ENCODE measurements around the gene COX4I1.

The COX4I1 gene

GRCh38 chr16:85829751-85830445 is 30.4 kb downstream of the COX4I1 start:
- H3K4me3 ChIP-seq (ENCODE audit: low read length): no peak overlapping the region
- no peak for TF ChIP-seq CTCF (conservative IDR thresholded peaks at IDR 0.05; ENCODE audit: low read length)
- no peak for DNase-seq (ENCODE audit: low read depth)

- no peak overlapping the region for H3K4me3 ChIP-seq (ENCODE audit: low read length)
- no peak for DNase-seq (ENCODE audit: low read depth)
- no peak for TF ChIP-seq CTCF (conservative IDR thresholded peaks at IDR 0.05; ENCODE audit: low read length)
Observed at GRCh38 chr16:85830821-85831220, 31.3 kb downstream of the COX4I1 start.

GRCh38 chr16:85832570-85833218 is 33.2 kb downstream of the COX4I1 start:
- no peak overlapping the region for H3K4me3 ChIP-seq (ENCODE audit: low read length)
- DNase-seq (ENCODE audit: low read depth): no peak
- no peak for TF ChIP-seq CTCF (conservative IDR thresholded peaks at IDR 0.05; ENCODE audit: low read length)

GRCh38 chr16:85833219-85833920 is 33.9 kb downstream of the COX4I1 start:
- no peak overlapping the region for H3K4me3 ChIP-seq (ENCODE audit: low read length)
- no peak for DNase-seq (ENCODE audit: low read depth)
- no peak for TF ChIP-seq CTCF (conservative IDR thresholded peaks at IDR 0.05; ENCODE audit: low read length)

GRCh38 chr16:85834741-85835140 is 35.2 kb downstream of the COX4I1 start:
- no peak for DNase-seq (ENCODE audit: low read depth)
- no peak overlapping the region for H3K4me3 ChIP-seq (ENCODE audit: low read length)
- TF ChIP-seq CTCF (conservative IDR thresholded peaks at IDR 0.05; ENCODE audit: low read length): no peak

GRCh38 chr16:85835227-85835751 is 35.8 kb downstream of the COX4I1 start:
- H3K4me3 ChIP-seq (ENCODE audit: low read length): no peak overlapping the region
- no peak for DNase-seq (ENCODE audit: low read depth)
- no peak for TF ChIP-seq CTCF (conservative IDR thresholded peaks at IDR 0.05; ENCODE audit: low read length)

All from AG10803 (cell line).